ENCODE data around the gene CANX.
A peak's percentile ranks its signal among the peaks of the same experiment; 100 is the strongest.

DNA sequence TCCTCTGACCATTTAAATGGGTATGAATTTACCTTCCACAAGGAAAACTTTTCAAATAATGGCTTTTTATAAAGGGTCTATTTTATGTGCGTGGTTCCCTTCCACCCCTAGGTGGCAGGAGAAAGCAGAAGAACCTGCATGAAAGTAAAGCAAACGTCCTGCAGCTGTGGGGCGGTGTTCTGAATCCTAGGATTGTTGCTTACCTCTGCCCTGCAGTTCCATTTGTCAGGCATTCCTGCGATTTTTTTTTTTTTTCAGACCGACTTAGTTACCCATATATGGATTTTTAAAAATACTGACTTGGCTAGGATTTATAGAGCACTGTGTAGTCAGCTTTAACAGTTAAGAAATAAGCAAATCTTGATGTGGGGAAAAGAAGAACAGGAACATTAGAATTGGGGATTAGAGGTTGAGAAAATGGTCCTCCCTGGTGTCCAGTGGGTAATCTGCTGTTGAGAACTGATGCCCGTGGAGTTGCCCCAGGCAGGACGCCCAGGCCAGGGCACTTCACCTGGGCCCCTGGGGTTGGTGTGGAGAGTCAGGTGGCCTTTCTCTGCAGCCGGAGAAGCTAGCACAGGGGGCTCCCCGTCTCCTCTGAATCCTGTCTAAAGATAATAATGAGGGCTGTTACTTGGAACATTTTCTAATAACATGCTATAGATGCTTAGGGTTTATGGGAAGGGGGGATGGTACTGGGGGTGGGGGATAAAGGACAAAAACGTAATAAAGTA is 64.6 kb downstream of the CANX start:
- TF ChIP-seq, protein P1, sequence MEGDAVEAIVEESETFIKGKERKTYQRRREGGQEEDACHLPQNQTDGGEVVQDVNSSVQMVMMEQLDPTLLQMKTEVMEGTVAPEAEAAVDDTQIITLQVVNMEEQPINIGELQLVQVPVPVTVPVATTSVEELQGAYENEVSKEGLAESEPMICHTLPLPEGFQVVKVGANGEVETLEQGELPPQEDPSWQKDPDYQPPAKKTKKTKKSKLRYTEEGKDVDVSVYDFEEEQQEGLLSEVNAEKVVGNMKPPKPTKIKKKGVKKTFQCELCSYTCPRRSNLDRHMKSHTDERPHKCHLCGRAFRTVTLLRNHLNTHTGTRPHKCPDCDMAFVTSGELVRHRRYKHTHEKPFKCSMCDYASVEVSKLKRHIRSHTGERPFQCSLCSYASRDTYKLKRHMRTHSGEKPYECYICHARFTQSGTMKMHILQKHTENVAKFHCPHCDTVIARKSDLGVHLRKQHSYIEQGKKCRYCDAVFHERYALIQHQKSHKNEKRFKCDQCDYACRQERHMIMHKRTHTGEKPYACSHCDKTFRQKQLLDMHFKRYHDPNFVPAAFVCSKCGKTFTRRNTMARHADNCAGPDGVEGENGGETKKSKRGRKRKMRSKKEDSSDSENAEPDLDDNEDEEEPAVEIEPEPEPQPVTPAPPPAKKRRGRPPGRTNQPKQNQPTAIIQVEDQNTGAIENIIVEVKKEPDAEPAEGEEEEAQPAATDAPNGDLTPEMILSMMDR (IDR thresholded peaks at IDR 0.05; ENCODE audit: low read length) = peak; percentile 89
- TF ChIP-seq EZH2phosphoT487 (IDR thresholded peaks at IDR 0.05; ENCODE audit: low read length) = no peak
